Astrocyte of the cerebellum (primary cell): ENCODE results near the gene GLRX5.
"Not testable (repeated sequence)": the region's sequence is repeated elsewhere in the genome, so short reads cannot be mapped to it uniquely, and the experiment has no call there.

Source experiments
- DNase-seq: peaks from one replicate; pipeline ENCODE4 v3.0.0-alpha.2; 2011; ENCODE audit warnings: low read depth
- H3K4me3 ChIP-seq: 2 replicates; pipeline ENCODE4 v1.5.1; 2011; ENCODE audit warnings: mild to moderate bottlenecking, low read depth, low read length, moderate library complexity
- in situ Hi-C: cut with HindIII; loops from 2 replicates; pipeline ENCODE4 v1.10.0; 2017; ENCODE audit warnings: low sequenced_read_pairs
- TF ChIP-seq, protein P1 (sequence below): IDR thresholded peaks from 2 replicates; pipeline ENCODE4 v1.5.1; 2012; ENCODE audit warnings: low read length, low read depth, moderate library complexity, mild to moderate bottlenecking; ENCODE audit errors: missing control alignments

The GLRX5 gene

GRCh38 chr14:95577870-95578269, 43.0 kb downstream of the GLRX5 start:
- DNase-seq, result no peak
- no peak overlapping the region for H3K4me3 ChIP-seq
- TF ChIP-seq, protein P1, sequence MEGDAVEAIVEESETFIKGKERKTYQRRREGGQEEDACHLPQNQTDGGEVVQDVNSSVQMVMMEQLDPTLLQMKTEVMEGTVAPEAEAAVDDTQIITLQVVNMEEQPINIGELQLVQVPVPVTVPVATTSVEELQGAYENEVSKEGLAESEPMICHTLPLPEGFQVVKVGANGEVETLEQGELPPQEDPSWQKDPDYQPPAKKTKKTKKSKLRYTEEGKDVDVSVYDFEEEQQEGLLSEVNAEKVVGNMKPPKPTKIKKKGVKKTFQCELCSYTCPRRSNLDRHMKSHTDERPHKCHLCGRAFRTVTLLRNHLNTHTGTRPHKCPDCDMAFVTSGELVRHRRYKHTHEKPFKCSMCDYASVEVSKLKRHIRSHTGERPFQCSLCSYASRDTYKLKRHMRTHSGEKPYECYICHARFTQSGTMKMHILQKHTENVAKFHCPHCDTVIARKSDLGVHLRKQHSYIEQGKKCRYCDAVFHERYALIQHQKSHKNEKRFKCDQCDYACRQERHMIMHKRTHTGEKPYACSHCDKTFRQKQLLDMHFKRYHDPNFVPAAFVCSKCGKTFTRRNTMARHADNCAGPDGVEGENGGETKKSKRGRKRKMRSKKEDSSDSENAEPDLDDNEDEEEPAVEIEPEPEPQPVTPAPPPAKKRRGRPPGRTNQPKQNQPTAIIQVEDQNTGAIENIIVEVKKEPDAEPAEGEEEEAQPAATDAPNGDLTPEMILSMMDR, result no peak
- in situ Hi-C loops, result no loop called here

- in situ Hi-C loops, H3K4me3 ChIP-seq, DNase-seq: not testable (repeated sequence)
These were observed 49.2 kb downstream of the GLRX5 start for GRCh38 chr14:95583836-95584617.

GRCh38 chr14:95585953-95586620, 51.2 kb downstream of the GLRX5 start:
- in situ Hi-C loops, result no loop called here
- TF ChIP-seq, protein P1, result no peak
- no peak overlapping the region for H3K4me3 ChIP-seq
- DNase-seq, result no peak

DNA sequence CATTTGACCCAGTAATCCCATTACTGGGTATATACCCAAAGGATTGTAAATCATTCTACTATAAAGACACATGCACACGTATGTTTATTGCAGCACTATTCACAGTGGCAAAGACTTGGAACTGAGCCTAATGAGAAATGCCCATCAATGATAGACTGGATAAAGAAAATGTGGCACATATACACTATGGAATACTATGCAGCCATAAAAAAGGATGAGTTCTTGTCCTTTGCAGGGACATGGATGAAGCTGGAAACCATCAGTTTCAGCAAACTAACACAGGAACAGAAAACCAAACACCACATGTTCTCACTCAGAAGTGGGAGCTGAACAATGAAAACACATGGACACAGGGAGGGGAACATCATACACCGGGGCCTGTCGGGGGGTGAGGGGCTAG, 56.3 kb downstream of the GLRX5 start:
- DNase-seq, in situ Hi-C loops, H3K4me3 ChIP-seq: not testable (repeated sequence)
